ENCODE measurements around the gene ARHGEF10L. TPM values are rescaled to one million over a fixed set of nuclear protein-coding genes. Genes with fewer than 3 reads are reported as not detected.

The ARHGEF10L gene
- total RNA-seq, 1 donor from 2014 or later = 27.8 TPM

- H3K4me3 ChIP-seq (ENCODE audit: low read depth, low read length) = no peak overlapping the region
- TF ChIP-seq, protein P1, sequence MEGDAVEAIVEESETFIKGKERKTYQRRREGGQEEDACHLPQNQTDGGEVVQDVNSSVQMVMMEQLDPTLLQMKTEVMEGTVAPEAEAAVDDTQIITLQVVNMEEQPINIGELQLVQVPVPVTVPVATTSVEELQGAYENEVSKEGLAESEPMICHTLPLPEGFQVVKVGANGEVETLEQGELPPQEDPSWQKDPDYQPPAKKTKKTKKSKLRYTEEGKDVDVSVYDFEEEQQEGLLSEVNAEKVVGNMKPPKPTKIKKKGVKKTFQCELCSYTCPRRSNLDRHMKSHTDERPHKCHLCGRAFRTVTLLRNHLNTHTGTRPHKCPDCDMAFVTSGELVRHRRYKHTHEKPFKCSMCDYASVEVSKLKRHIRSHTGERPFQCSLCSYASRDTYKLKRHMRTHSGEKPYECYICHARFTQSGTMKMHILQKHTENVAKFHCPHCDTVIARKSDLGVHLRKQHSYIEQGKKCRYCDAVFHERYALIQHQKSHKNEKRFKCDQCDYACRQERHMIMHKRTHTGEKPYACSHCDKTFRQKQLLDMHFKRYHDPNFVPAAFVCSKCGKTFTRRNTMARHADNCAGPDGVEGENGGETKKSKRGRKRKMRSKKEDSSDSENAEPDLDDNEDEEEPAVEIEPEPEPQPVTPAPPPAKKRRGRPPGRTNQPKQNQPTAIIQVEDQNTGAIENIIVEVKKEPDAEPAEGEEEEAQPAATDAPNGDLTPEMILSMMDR (conservative IDR thresholded peaks at IDR 0.05; ENCODE audit: low read depth, low read length) = no peak
- peak; percentile 26 for DNase-seq (ENCODE audit: low read depth)
Measured at GRCh38 chr1:17523321-17524041, 16.0 kb upstream of the ARHGEF10L start.

- no peak for DNase-seq (ENCODE audit: low read depth)
- TF ChIP-seq, protein P1 (conservative IDR thresholded peaks at IDR 0.05; ENCODE audit: low read depth, low read length) = no peak
- no peak overlapping the region for H3K4me3 ChIP-seq (ENCODE audit: low read depth, low read length)
Measured at GRCh38 chr1:17524645-17525044, 14.9 kb upstream of the ARHGEF10L start.

DNA sequence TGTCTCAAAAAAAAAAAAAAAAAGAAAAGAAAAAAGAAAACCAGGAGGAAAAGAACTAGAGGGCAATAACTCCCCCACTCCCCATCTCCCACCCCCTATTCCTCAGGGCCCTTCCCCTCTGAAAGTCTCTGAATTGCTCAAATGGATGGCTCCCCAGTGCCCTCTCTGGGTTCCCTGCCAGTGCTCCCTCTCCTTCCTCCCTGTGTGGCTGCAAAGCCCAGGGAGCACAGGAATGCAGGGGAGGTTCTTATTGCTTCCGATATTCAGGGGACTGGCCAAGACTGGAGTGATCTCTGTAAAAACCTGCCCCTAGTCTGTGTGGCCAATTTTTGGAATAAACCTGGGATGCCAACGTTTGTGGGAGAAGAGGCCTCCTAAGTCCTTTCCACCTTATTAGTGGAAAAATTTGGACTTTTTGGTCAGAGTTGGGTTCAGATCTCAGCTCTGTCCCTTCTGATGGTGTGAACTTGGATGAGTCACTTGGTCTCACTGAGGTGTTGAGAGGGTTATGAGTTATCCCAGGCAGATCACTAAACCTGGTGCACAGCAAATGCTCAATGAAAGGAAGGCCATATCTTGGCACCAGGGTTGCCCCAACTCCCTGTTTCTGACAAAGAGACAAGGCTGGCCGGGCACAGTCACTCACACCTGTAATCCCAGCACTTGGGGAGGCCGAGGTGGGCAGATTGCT is 13.4 kb upstream of the ARHGEF10L start:
- TF ChIP-seq, protein P1 (conservative IDR thresholded peaks at IDR 0.05; ENCODE audit: low read depth, low read length) = no peak
- H3K4me3 ChIP-seq (ENCODE audit: low read depth, low read length) = no peak overlapping the region
- peak; percentile 29 for DNase-seq (ENCODE audit: low read depth)

GRCh38 chr1:17527036-17527914 is 12.2 kb upstream of the ARHGEF10L start:
- H3K4me3 ChIP-seq (ENCODE audit: low read depth, low read length) = no peak overlapping the region
- DNase-seq (ENCODE audit: low read depth) = peak; percentile 69
- TF ChIP-seq, protein P1 (conservative IDR thresholded peaks at IDR 0.05; ENCODE audit: low read depth, low read length) = no peak

DNA sequence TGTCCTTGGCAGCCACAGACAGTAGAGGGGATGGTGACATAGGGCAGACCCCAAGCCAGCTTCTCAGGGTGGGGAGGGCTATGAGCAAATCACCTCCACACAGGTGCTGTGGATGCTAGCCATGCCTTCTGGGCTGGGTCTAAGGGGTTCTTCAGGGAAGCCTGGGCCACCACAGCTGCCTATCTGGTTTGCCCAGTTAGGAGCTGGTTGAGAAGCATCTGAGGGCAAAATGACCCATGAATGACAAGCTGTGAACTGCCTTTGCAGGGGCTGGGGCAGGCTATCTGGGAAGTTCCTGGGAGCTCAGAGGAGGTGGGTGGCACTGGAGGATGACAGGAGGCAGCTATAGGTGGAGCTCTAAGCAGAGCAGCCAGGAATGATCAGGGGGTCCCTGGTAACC is 10.1 kb upstream of the ARHGEF10L start:
- no peak for DNase-seq (ENCODE audit: low read depth)
- TF ChIP-seq, protein P1 (conservative IDR thresholded peaks at IDR 0.05; ENCODE audit: low read depth, low read length) = no peak
- no peak overlapping the region for H3K4me3 ChIP-seq (ENCODE audit: low read depth, low read length)

- TF ChIP-seq, protein P1 (conservative IDR thresholded peaks at IDR 0.05; ENCODE audit: low read depth, low read length) = no peak
- no peak overlapping the region for H3K4me3 ChIP-seq (ENCODE audit: low read depth, low read length)
- DNase-seq (ENCODE audit: low read depth) = no peak
Measured at GRCh38 chr1:17531343-17531681, 8.2 kb upstream of the ARHGEF10L start.

Measured in epithelial cell of proximal tubule (primary cell).